Endothelial cell of umbilical vein (primary cell): ENCODE results near the gene INPP5A. TPM values are rescaled to one million over a fixed set of nuclear protein-coding genes. Genes with fewer than 3 reads are reported as not detected.

ENCODE experiments used
- BruUV-seq: library from RNA; stranded (reverse); fragments of 400-500 nt; replicated peaks from 2 replicates; lab custom pipeline; 2021; lab: Mats Ljungman, UMichigan
- CTCF ChIA-PET: fragments of 300-600, 350-600 bp; sonication (Branson Sonifier 250); formaldehyde crosslinking; loops from one replicate; lab custom pipeline; 2021; ENCODE audit warnings: antibody characterized with exemption, inconsistent platforms; lab: Charles Lee
- POLR2A ChIA-PET: fragments of 300-600, 350-600 bp; sonication (Branson Sonifier 250); formaldehyde crosslinking; loops from one replicate; lab custom pipeline; 2021; ENCODE audit warnings: antibody characterized with exemption, inconsistent platforms; lab: Charles Lee
- DNase-seq: peaks from one replicate; pipeline ENCODE4 v3.0.0-alpha.2; 2011; ENCODE audit warnings: low read depth, low spot score
- FAIRE-seq: peaks from 2 replicates; lab custom pipeline; 2011; peaks lifted over from hg19 to GRCh38; lab: Jason Lieb, UNC
- H2AFZ ChIP-seq: 2 replicates; pipeline ENCODE4 v1.6.0; 2012; ENCODE audit warnings: low read depth, low read length, control low read depth, inconsistent platforms
- H3K27ac ChIP-seq: 2 replicates; pipeline ENCODE4 v1.5.1; 2011; ENCODE audit warnings: low read depth, mild to moderate bottlenecking, control low read depth, low read length, moderate library complexity; ENCODE audit not compliant: insufficient read depth
- H3K27me3 ChIP-seq, 2 experiments: 2 replicates each; pipeline versions ENCODE4 v1.6.0 to v1.6.1; 2011; ENCODE audit warnings: low read length in 2 of 2, mixed read lengths in 1 of 2; ENCODE audit not compliant: control insufficient read depth in 2 of 2, insufficient read depth in 2 of 2
- H3K36me3 ChIP-seq, 2 experiments: 2 replicates in 1 of 2; 3 replicates in 1 of 2; pipeline ENCODE4 v1.5.1; 2011; ENCODE audit warnings: low read length in 2 of 2, mild to moderate bottlenecking in 1 of 2, moderate library complexity in 1 of 2; ENCODE audit not compliant: control insufficient read depth in 2 of 2, insufficient read depth in 2 of 2; ENCODE audit errors: extremely low read depth in 1 of 2
- H3K4me1 ChIP-seq: 3 replicates; pipeline ENCODE4 v1.5.1; 2011; ENCODE audit warnings: mild to moderate bottlenecking, low read length; ENCODE audit not compliant: control insufficient read depth, insufficient read depth; ENCODE audit errors: extremely low read depth
- H3K4me2 ChIP-seq: 2 replicates; pipeline ENCODE4 v1.6.1; 2011; ENCODE audit warnings: low read length, control low read depth, mixed read lengths; ENCODE audit not compliant: insufficient read depth
- H3K4me3 ChIP-seq, 3 experiments: fragments of 200-600 bp in 1 of 3; sonication (generic), shearing (Covaris generic) in 1 of 3; replicated peaks in 1 of 3; 2 replicates each; pipeline ENCODE4 v1.5.1; 2011 to 2016; ENCODE audit warnings: control low read depth in 3 of 3, low read length in 3 of 3, mild to moderate bottlenecking in 2 of 3, inconsistent platforms in 1 of 3, low read depth in 1 of 3, moderate library complexity in 1 of 3; ENCODE audit not compliant: insufficient read depth in 1 of 3
- H3K79me2 ChIP-seq: 2 replicates; pipeline ENCODE4 v1.6.0; 2012; ENCODE audit warnings: low read length, inconsistent platforms; ENCODE audit not compliant: control insufficient read depth, insufficient read depth
- H3K9ac ChIP-seq: replicated peaks from 2 replicates; pipeline ENCODE3; 2011; ENCODE audit warnings: low read length, control low read depth; ENCODE audit not compliant: insufficient read depth; ENCODE audit errors: extremely low read depth
- H3K9me1 ChIP-seq: replicated peaks from 3 replicates; pipeline ENCODE4 v1.6.0; 2011; ENCODE audit warnings: mild to moderate bottlenecking, low read length; ENCODE audit not compliant: control insufficient read depth, insufficient read depth; ENCODE audit errors: extremely low read depth
- H3K9me3 ChIP-seq: replicated peaks from 2 replicates; pipeline ENCODE4 v1.5.1; 2012; ENCODE audit warnings: low read length, inconsistent platforms; ENCODE audit not compliant: control insufficient read depth, insufficient read depth
- H4K20me1 ChIP-seq: replicated peaks from 2 replicates; pipeline ENCODE3; 2011; ENCODE audit warnings: mild to moderate bottlenecking, low read length; ENCODE audit not compliant: control insufficient read depth, insufficient read depth; ENCODE audit errors: extremely low read depth
- CTCF ChIP-seq, 2 donors: IDR thresholded peaks; 1 replicate in 1 of 2; 2 replicates in 1 of 2; pipeline ENCODE4 v1.5.1; 2011; ENCODE audit warnings: low read length in 2 of 2, mild to moderate bottlenecking in 2 of 2, moderate library complexity in 2 of 2, control low read depth in 1 of 2, inconsistent platforms in 1 of 2, low read depth in 1 of 2; ENCODE audit not compliant: insufficient read depth in 1 of 2; ENCODE audit errors: extremely low read depth in 1 of 2
- EZH2 ChIP-seq: IDR thresholded peaks from 2 replicates; pipeline ENCODE4 v1.6.1; 2012; ENCODE audit warnings: borderline replicate concordance, low read depth, mild to moderate bottlenecking, moderate library complexity, low read length, inconsistent platforms; ENCODE audit not compliant: severe bottlenecking
- FOS ChIP-seq: IDR thresholded peaks from 2 replicates; pipeline ENCODE4 v1.6.1; 2011; ENCODE audit warnings: mild to moderate bottlenecking, low read length, moderate library complexity, borderline replicate concordance; ENCODE audit not compliant: insufficient read depth
- GATA2 ChIP-seq: IDR thresholded peaks from 2 replicates; pipeline ENCODE4 v1.7.0; 2011; ENCODE audit warnings: low read depth, mild to moderate bottlenecking, moderate library complexity, mixed read lengths, low read length; ENCODE audit not compliant: insufficient read length, insufficient read depth
- JUN ChIP-seq: IDR thresholded peaks from 2 replicates; pipeline ENCODE4 v1.6.1; 2011; ENCODE audit warnings: borderline replicate concordance, low read depth; ENCODE audit not compliant: insufficient read length, insufficient read depth
- MAX ChIP-seq: IDR thresholded peaks from 2 replicates; pipeline ENCODE4 v1.6.1; 2011; ENCODE audit not compliant: insufficient read depth, insufficient read length
- MYC ChIP-seq: IDR thresholded peaks from one replicate; pipeline ENCODE4 v1.6.1; 2011; ENCODE audit warnings: mild to moderate bottlenecking, low read depth, low read length
- POLR2A ChIP-seq: IDR thresholded peaks from 2 replicates; pipeline ENCODE4 v1.6.1; 2012; ENCODE audit warnings: low read depth, mild to moderate bottlenecking, control low read depth, low read length
- POLR2AphosphoS5 ChIP-seq: IDR thresholded peaks from 2 replicates; pipeline ENCODE4 v1.6.1; 2012; ENCODE audit warnings: low read depth, mild to moderate bottlenecking, control low read depth, low read length, moderate library complexity; ENCODE audit not compliant: insufficient read depth
- dilution Hi-C: fragments of 300-500 bp; cut with MboI; formaldehyde crosslinking; loops from one replicate; pipeline ENCODE4 v1.15.0; 2019; ENCODE audit warnings: low sequenced_read_pairs; ENCODE audit not compliant: extremely low pct_ligation_motif_present
- intact Hi-C: fragments of 100-400 bp; cut with micrococcal nuclease; formaldehyde crosslinking; loops from one replicate; pipeline ENCODE4 v1.10.0; 2022
- polyA plus RNA-seq, 4 experiments: library from polyadenylated mRNA; depleted of rRNA in 3 of 4; stranded (reverse) in 3 of 4; unstranded in 1 of 4; fragments of >200 nt; gene quantifications; 2 replicates each; pipeline versions ENCODE4 v1.2.1 to v1.2.3, GENCODE V29; 2011 to 2012; ENCODE audit warnings: missing spikeins in 1 of 4
- total RNA-seq: library from RNA; stranded (reverse); gene quantifications from 2 replicates; pipeline ENCODE4 v1.2.3, GENCODE V29; 2021

INPP5A gene
- total and polyA plus RNA-seq, 2 donors (not counting 3 experiments of a cell fraction or from before 2014, with no cell fraction given): 22.9 to 33.2 TPM

GRCh38 chr10:132564690-132565089 is 27.1 kb downstream of the INPP5A start:
- H3K4me3 ChIP-seq: no peak overlapping the region
- H3K27me3 ChIP-seq: no peaks in the 10 kb centered on the region
- no peak overlapping the region for H3K9ac ChIP-seq
- H3K4me1 ChIP-seq: no peaks in the 10 kb centered on the region
- no peak for DNase-seq
- no peak overlapping the region for H2AFZ ChIP-seq
- H3K36me3 ChIP-seq: no peaks in the 10 kb centered on the region
- intact Hi-C loops (no loop called here), dilution Hi-C loops (no loop called here)
- CTCF ChIA-PET: no interaction called here
- FAIRE-seq: no peak
- TF ChIP-seq MAX: no peak
- no peak for TF ChIP-seq GATA2
- TF ChIP-seq MYC: no peak
- TF ChIP-seq CTCF (IDR thresholded peaks at IDR 0.05; ENCODE audit: extremely low read depth in 1 of 2, insufficient read depth in 1 of 2, low read depth in 1 of 2, low read length in 2 of 2): no peak
- no peak for TF ChIP-seq FOS
- TF ChIP-seq EZH2: no peak
- no peak for TF ChIP-seq POLR2A
- no peak for TF ChIP-seq POLR2AphosphoS5
- no peak for TF ChIP-seq JUN
- POLR2A ChIA-PET: no interaction called here
- no peaks in the 10 kb centered on the region for H3K9me3 ChIP-seq
- BruUV-seq: no TSS peak
- H4K20me1 ChIP-seq: peaks cover 6% of the 10 kb centered on the region
- H3K27ac ChIP-seq: no peak overlapping the region
- no peak overlapping the region for H3K4me2 ChIP-seq
- H3K79me2 ChIP-seq: peaks cover 1% of the 10 kb centered on the region
- no peaks in the 10 kb centered on the region for H3K9me1 ChIP-seq
